ENCODE data around the gene ADA. TPM values are rescaled to one million over a fixed set of nuclear protein-coding genes. Genes with fewer than 3 reads are reported as not detected.

ADA gene
- total RNA-seq, 4 donors from 2014 or later, result 19.4 to 34.8 (median 22.6) TPM

DNA sequence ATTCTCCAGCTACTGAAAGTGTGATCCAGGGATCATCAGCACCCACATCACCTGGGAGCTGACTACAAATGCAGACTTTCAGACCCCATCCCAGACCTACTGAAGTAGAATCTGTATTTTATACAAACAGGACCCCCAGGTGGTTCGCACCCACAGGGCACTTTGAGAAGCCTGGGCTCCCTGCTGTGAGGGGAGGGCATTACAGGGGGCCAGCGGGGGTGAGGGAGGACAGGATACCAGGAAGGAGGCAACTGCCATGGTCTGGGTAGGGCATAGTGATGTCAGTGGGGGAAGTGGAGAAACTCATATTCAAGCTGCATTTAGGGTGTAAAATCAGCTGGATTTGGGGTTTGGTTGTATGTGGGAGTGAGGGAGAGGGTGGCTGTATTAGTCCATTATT, 2.0 kb upstream of the ADA start:
- TF ChIP-seq, protein P1, sequence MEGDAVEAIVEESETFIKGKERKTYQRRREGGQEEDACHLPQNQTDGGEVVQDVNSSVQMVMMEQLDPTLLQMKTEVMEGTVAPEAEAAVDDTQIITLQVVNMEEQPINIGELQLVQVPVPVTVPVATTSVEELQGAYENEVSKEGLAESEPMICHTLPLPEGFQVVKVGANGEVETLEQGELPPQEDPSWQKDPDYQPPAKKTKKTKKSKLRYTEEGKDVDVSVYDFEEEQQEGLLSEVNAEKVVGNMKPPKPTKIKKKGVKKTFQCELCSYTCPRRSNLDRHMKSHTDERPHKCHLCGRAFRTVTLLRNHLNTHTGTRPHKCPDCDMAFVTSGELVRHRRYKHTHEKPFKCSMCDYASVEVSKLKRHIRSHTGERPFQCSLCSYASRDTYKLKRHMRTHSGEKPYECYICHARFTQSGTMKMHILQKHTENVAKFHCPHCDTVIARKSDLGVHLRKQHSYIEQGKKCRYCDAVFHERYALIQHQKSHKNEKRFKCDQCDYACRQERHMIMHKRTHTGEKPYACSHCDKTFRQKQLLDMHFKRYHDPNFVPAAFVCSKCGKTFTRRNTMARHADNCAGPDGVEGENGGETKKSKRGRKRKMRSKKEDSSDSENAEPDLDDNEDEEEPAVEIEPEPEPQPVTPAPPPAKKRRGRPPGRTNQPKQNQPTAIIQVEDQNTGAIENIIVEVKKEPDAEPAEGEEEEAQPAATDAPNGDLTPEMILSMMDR (IDR thresholded peaks at IDR 0.05; ENCODE audit: low read depth), result no peak

DNA sequence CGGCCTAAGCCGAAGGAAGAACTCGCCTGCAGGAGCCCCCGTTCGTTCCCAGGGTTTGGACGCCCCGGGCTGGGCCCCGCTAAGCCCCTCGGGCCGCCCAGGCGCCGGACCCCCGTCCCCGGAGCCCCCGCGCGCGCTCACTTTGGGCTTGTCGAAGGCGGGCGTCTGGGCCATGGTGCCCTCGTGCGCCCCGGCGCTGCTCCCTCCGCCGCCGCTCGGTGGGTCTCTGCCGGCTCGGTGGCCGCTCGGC, 140 bp downstream of the ADA start:
- TF ChIP-seq, protein P1 (IDR thresholded peaks at IDR 0.05; ENCODE audit: low read depth), result no peak

DNA sequence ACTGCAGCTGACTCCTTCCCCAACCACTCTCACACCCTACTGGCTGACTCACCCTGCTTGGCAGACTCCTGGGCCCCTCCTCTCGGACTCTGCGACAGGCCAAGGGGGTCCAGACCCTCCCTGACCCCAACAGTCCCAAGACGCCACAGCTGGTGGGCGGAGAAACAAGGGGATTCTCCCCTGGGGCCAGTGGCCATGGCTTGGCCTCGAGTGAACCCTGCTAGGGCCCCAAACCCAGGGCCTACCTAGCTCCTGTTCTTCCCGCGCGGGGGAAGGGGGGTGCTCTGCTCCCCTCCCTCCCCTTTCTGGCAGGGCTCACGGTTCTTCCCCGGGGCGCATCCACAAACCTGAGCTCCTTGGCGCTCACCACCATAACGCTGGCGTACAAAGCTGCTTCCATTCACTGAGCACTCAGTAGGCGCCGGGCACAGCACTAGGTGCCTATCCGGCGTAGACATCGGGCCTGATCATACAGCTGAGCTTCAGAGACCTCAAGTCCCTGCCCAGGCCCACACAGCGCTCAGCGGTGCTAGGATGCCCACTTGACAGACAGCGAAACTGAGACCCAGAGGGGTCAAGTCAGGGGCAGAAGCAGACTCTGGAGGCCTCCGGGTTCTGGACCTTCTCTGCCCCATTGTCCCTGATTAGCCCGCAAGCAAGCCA, 597 bp downstream of the ADA start:
- TF ChIP-seq, protein P1 (IDR thresholded peaks at IDR 0.05; ENCODE audit: low read depth), result no peak

DNA sequence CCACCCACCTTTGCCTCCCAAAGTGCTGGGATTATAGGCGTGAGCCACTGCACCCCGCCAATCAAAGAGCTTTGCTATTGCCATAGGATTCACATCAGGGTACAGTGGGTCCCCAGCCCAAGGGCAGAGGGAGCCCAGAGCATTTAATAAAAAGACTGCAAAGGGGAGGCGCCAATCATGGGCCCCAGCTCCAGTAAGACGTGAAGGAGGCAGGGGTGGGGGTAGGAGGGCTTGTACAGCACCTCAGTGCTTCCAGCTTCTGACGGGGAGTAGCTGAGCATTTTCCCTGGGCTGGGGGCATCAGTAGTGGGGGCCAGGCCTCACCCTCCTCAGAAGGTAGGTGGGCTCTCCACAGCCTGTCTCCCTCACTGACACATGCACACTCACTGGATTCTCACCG, 1.5 kb downstream of the ADA start:
- TF ChIP-seq, protein P1 (IDR thresholded peaks at IDR 0.05; ENCODE audit: low read depth), result no peak

DNA sequence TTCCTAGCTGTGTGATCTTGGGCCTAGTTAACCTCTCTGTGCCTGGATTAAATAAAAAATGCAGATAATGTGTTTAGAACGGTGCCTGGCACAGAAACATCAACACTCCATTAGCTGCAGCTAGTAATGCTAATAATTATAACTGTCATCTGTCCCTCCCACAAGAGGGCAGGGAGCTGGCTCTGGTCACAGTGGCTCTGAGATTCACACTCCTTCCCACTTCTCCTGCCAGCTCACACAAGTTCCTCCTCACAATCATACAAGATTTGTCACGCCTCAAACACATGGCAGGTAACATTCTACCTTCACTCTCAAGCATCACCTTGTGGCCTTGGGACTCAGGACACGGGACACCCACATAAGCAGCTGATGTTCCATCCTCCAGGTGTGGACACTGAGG, 2.4 kb downstream of the ADA start:
- TF ChIP-seq, protein P1 (IDR thresholded peaks at IDR 0.05; ENCODE audit: low read depth), result no peak

DNA sequence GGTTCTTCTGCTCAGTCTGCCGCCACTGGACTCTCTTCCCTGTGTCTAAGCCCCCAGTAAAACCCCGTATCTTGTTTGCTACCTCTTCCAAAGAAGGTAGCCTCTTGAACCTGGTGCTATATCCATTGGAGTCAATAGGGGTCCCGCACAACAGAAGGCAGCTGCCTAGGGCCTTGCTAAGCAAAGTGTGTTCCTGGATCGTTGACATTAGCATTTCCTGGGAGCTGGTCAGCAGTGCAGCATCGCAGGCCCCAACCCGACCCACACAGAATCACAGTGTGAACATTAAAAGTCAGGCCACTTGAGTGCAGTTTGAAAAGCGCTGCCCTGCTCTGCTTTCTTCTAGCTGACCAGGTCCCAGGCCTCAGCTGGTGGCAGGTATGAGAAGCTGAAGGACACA, 2.9 kb downstream of the ADA start:
- TF ChIP-seq, protein P1 (IDR thresholded peaks at IDR 0.05; ENCODE audit: low read depth), result no peak

DNA sequence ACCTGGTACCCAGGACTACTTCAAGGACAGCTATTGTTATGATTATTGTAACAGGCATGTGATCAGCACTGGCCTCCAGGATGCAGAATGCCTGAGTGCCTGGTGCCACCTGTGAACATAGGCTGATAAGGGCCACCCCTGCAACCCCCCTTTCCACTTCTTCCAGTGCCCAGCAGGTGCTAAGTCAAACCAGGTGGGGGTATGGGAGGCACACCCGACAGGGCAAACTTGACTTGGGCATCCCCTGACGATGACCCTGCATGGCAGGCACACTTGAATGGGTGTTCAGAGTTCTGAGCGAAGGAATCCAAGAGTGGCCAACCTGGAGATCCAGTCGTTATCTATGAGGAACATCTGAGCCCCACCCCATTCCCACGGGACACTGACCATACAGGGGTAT, 3.4 kb downstream of the ADA start:
- TF ChIP-seq, protein P1 (IDR thresholded peaks at IDR 0.05; ENCODE audit: low read depth), result no peak
